Central memory CD4-positive, alpha-beta T cell (primary cell): ENCODE data around the gene PTPN4.
A peak's percentile ranks its signal among the peaks of the same experiment; 100 is the strongest.

Experiments
- DNase-seq: peaks from one replicate; pipeline ENCODE4 v3.0.0; 2022

Gene PTPN4

DNA sequence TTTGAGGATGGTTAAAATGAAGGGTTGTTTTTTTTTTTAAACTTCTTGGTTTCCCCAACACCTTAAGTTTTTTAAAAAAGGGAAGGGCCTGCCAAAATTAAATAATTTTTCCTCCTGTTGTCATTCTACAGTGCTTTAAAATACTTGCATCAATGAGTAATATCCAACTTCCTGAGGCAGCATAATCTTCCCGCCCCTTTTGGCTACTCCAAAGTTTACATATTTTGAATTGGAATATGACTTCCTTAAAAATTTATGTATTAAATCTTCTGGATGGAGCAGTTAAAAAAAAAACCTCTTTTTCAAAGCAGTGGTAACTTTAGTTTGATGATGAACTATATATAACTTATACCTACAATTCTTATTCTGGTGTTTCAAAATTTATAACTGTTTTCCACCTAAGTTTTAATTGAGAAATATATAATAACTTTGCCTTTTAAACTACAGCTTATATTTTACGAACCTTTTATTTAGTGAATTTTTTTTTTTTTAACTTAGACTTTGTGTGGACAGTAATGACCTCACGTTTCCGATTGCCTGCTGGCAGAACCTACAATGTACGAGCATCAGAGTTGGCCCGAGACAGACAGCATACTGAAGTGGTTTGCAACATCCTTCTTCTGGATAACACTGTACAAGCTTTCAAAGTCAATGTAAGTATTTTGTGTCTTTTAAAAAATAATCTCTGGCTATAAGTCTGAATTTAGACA, 49.8 kb downstream of the PTPN4 start:
- DNase-seq: no peak

DNA sequence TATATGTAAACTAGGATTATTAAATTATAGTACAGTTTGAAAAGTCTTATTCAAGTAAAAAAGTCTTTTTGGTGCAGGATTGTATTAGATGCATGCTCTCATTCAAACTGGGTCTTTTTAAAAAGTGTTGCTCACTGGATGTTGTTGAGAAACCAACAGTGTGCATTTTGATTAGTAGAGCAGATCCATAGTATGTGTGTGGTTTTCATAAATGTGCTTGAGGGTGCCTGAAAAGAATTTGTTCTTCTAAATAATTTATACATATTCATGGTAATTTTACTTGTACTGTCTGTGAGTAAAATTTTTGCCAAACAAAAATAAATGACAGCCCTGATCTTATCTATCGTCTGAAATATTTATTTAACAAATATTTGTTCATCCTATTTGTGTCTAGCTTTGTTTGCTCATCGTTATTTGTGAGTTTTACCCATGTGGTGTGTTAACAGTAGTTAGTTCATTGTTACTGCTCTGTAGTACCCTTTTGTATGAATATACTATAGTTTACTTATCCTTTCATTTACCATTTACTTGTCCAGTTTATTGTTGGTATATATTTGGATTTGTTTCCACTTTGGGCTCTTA, 50.4 kb downstream of the PTPN4 start:
- DNase-seq: no peak

DNA sequence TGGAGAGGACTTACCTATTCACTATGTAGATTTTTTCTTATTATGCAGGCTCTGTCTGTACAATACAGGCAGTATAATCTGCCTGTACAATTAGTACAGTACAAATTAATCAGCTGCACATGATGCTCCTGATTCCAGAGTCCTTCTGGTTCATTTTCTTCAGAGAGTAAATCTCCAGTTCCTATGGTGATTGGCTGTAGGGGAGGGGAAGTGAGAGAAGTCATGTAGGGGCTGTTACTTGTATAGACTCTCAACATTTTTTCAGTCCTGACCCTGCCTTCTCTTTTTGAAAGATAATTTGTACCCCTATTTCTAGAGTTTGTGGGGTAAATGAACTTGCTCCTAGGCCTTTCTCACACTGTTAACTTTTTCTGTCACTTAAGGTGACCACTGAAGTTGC, 54.5 kb downstream of the PTPN4 start:
- no peak for DNase-seq

DNA sequence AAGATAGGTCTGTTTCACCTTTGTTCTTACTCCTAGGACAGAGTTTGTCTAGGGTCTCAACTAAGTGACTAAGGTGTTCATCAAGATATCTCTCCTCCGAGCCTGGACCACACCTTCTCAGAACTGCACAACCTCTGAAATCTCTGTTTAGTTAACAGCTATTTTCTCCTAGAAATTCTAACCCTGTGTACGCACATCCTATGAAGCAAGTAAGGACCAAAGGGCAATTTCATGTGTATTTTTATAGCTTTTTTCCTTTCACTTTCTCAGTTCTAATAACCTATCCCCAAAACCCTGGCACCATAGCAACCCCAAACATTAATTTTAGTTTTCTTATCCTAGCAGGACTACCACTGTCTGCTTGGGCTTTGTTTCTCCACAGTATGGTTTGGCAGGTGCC, 59.1 kb downstream of the PTPN4 start:
- DNase-seq: no peak

DNA sequence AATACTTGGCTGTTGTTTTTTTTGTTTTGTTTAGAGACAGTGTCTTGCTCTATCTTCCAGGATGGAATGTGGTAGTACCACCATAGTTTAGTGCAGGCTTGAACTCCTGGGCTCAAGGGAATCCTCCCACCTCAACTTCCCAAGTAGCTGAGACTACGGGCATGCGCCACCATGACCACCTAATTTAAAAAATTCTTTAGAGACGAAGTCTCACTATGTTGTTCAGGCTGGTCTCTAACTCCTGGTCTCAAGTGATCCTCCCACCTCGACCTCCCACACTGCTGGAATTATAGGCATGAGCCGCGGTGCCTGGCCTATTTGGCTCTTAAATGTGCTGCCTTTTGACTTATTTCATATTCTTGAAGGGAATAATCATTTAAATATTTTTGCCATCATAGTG, 60.1 kb downstream of the PTPN4 start:
- DNase-seq: no peak

DNA sequence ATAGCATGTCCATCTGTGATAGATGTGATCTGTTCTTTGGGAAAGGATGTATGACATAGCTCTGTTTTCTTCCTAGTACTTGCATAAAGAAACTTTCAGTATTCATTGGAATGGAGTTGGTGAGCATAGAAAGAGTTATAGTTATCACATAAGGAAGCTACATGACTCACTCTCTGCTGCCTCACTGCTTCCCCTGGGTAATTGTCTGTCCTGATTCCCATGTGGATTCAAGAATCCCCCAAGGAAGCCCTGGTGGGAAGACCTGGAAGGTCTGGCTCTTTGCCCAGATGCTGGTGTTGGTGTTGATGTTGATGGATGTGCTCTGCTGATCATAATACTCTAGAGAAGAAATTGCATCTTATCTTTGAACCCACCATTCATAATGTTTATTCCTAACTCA, 60.6 kb downstream of the PTPN4 start:
- no peak for DNase-seq

DNA sequence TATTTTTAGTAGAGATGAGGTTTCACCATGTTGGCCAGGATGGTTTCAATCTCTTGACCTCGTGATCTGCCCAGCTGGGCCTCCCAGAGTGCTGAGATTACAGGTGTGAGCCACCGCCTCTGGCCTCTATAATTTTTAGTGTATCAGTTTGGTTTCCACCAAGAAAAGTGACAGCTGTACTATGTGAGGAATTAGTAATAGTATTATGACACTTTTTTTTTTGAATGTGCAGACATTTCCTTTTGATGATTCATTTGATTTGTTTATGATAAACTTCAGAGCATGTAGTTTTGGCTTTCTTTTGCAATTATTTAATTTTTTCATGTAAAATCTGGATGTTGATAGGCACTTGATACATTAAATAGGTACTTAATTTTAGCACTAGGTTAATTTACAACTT, 61.5 kb downstream of the PTPN4 start:
- DNase-seq: no peak

DNA sequence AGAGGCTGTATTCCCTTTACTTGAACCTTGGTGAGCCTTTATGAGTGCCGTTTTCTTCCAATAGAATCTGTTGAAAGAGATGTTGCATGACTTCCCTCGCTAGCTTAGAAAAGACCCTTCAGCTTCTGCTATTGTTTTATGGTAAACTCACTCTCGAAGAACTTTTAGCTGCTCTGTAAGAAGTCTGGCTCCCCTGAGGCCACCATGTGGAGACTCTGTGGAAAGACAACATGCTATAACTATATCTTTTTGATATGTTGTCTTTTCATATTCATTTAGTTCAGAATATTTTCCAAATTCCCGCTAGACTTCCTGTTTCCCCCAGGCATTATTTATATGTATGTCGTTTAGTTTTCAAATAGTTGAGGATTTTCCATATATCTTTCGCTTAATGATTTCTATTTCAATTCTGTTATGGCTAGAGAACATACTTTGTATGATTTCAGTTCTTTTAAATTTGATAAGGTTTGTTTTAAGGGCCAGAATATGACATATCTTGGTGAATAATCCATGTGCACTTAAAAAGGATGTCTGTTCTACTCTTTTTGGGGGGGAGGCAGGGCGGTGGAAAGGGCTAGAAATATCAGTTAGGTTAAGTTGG, 64.1 kb downstream of the PTPN4 start:
- peak; percentile 23 for DNase-seq

DNA sequence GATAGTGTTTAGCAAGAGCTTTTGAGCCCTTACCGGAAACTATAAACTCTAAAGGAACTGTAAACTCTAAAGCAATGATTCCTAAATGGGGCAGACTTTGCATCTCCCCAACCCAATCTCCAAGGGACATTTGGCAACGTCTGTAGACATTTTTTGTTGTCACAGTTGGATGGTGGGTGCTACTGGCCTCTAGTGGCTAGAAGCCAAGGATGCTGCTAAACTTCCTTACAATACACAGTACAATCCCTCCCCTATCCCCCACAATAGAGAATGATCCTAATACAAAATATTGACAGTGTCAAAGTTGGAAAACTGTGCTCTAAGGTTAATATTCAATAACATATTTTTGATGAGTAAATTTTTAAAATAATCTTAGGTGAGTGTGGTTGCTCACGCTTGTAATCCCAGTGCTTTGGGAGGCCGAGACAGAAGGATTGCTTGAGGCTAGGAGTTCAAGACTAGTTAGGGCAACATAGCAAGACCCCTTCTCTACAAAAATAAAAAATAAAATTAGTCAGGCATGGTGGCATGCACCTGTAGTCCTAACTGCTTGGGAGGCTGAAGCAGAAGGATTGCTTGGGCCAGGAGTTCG, 66.7 kb downstream of the PTPN4 start:
- DNase-seq: peak; percentile 32

DNA sequence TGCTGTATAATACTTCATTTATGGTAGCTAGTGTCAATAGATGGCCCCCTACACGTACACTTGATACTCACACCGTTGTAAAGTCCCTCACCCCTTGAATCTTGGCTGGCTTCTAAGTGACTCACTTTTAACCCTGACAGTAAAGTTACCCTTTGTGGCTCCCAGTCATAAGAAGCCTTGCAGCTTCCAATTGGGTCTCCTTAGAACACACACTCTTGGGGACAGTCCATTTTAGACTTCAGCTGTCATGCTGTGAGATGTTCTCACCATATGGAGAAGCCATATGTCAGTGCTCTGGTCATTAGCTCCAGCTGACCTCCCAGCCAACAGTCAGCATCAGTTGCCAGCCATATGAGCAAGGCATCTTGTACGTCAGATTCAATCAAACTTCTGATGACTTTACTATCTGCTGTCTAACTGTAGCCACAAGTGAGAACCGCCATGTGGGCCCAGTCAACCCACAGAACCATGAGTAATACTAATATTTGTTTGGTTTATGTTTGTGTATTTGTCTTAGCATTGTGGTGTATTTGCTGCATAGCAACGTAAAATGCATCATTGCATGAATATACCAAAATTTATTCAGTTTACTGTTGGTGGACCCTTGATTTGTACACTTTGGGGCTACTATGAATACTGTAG, 68.3 kb downstream of the PTPN4 start:
- no peak for DNase-seq

DNA sequence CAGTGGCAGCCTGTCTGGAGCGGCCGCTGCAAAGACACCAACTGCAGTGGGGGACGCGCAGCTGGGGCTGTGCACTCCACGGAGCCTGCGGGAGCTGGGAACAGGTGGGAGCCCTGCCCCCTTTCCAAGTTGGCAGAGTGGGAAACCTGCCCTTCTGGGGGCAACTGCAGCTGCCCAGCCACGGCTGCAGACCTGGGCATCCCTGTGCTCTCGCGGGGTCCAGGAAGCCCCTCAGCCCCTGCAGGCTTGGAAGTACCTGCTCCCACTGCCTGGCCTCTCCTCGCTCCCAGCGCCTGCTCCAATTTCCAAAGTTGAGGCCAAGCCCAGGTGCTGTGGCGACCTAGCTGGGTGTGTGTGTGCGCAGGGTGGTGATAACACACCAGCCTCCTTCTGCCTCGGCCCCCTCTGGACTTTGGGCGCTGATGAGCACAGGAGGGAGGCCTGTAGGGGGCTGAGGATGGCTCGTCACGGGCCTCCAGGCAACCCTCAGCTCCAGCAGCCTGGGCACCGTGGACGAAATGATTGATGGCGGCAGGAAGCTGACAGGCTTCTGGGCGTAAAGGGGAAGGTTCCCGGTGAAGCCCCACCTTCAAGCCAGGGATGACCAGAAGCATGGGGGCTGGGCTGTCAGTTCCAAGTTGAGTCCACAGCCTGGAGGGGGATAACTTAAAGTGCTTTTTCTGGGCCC, 76.9 kb downstream of the PTPN4 start:
- DNase-seq: no peak

DNA sequence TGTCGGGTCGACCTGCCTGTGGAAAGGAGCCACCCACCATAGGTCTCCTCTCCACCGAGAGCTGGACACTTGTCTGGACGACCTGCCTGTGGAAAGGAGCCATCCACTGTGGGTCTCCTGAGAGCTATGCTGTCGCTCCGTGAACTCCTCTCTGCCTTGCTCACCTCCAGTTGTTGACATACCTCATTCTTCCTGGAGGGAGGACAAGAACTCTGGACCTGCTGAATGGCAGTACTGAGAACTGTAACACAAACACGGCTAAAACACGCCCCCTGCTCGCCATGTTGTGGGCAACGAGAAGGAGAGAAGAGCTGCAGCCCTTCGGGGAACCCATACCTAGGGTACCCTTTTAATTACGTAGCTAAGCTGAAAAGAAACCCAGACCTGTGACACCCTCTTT, 77.6 kb downstream of the PTPN4 start:
- DNase-seq: no peak

DNA sequence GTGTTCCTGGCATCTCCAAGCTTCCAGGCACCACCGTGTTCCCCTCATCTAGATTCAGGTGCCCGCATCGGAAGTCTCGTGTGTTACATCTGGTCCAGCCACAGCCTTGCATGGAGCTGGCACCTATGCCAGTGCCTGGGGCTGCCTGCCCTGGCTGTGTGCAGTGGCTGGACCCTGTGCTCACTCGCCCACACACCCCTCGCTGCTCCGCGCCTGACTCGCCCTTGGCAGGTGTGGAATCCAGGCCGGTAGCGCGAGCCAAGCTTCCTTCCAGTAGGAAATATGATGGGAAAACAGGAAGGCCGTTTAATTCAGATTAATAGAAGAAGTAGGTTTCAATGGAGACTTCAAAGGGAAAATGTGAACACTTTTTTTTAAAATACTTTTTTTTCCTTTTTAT, 78.0 kb downstream of the PTPN4 start:
- DNase-seq: no peak

DNA sequence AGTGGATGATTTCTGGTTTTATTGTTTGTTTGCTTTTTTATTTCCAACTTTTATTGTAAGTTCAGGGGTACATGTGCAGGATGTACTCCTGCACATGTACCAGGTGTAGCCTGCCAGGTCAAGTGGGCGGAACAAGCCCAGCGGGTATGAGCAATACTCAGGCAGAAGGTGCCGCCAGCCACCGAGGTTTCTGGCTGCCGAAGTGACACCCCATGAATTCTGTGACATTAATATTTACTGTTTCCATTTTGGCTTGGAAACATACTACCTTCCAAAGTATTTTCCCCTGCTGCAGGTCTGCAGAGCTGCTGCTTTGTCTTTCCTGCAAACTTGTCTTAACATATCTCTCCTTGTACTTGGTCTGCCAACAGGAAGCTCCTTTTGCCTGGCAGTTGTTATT, 78.5 kb downstream of the PTPN4 start:
- no peak for DNase-seq

DNA sequence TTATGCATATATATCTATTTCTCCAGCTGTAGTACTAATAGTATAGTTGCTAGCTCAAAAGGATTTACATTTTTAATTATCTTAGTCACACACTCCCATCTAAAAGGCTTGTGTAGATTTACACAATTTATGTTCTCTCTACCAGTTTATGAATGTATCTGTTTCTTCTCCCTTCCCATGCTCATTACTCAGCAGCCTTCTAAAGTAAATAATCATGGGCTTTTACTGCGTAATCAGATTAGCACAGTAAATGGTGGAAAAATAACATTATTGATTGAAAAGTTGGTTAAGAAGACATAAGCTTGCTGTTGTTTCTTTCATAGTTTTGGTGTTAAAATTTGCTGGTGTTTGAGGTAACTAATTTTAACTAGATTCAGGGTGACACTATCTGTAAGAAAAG, 81.8 kb downstream of the PTPN4 start:
- no peak for DNase-seq

DNA sequence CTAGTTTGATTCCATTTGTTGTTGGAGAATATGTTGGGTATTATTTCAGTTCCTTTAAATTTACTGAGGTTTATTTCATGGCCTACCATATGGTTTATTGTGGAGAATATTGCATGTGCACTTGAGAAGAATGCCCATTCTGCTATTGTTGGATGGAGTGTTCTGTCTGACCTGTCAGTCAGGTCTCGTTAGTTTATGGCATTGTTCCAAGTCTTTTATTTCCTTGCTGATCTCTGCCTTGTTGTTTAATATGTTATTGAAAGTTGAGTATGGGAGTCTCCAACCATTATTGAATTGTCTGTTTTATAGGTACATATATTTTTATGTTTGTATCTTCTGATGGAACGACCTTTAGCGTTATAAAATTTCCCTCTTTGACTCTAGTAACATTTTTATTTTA, 86.3 kb downstream of the PTPN4 start:
- no peak for DNase-seq

DNA sequence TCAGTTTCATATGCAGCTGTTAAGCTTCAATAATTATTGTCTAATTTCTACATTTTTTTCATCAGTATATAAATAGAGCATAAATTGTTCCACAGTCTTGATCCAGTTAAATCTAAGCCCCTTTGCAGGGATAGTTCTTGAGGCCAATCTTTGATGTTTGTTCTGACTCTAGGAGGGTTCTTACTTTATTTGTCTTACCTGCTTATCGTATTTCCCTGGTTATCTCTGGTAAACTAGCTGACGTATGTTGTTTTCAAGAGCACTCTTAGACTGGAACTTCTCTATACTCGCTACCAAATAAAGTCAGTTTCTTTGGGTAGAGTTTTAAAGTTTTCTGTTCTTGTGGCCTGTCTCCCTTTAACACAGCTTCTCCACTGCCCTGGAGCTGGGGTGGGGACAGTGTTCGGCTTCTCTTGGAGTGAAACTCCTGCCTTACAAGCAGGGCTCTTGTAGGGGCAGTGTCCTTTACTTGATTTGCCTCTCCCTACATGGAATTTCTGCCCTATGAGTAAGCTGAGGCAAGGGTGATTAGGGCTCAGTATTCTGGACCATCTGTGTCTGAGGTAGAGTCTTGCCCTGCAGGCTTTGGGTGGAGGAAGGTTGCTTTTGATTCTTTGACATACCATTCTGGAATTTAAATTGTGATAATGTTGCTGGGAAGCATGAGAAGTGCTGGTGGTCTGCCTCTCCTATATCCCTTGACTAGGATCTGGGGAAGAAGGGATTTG, 90.3 kb downstream of the PTPN4 start:
- no peak for DNase-seq

DNA sequence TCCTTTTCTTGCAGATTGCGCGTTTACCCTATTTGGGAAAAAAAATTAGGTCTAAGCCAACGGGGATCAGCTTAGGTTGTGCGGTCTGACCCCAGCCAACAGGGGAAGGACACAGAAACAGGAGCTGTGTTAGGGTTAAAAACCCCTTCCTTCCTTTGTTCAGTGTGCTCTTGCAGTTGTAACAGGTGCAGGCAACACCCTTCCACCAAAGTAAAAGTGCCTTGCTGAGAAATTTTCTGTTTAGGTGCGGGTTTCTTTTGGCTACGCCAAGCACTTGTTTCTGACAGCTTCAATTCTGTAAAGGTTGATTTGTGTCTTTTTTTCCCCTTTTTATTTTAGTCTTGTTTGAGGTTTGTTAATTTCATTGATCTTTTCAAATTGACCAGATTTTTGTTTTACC, 92.5 kb downstream of the PTPN4 start:
- no peak for DNase-seq

DNA sequence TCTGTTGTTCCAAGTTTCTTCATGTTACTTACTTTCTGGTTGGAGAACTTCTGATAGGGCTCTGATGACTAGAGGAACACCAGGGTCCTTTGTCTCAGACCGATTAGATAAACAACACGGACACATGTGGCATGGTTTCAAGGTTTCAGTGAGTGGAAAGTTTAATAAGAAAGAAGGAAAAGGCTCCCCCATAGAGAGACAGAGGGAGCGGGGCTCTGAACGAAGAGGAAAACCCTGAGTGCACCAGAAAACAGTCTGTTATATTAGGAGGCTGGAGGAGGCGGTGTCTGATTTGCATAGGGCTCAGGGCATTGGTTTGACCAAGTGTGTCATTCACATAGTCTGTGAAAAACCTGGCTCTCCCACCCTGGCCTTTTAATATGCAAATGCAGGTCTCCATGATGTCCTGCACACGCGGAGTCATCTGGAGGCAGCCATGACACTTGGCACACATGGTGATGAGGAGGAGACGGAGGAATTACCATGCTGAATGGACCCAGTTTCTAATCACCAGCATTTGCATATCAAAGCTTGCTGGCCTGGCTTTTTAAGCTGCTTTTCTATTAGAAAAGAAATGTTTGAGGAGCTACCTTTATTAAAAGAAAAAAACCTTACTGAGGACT, 94.2 kb downstream of the PTPN4 start:
- no peak for DNase-seq

DNA sequence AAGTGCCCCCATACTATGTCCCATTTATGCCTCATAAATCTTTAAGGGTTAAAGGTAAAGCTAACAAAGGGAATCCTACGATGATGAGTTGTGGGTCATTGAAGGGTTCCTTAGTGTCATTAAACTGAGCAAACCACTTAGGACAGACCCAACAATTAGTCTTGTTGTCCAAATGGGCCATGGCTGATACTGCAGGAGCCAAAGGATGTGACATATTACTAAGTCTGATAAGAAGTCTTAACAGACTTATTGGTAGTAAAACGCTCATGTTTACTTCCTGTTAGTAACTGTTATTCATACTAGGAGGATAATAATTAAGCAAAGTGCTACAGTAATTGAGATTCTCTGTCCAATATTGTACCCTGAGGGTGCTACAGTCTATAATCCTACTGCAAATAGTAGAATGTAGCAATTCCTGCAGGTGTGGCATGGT, 96.8 kb downstream of the PTPN4 start:
- no peak for DNase-seq

DNA sequence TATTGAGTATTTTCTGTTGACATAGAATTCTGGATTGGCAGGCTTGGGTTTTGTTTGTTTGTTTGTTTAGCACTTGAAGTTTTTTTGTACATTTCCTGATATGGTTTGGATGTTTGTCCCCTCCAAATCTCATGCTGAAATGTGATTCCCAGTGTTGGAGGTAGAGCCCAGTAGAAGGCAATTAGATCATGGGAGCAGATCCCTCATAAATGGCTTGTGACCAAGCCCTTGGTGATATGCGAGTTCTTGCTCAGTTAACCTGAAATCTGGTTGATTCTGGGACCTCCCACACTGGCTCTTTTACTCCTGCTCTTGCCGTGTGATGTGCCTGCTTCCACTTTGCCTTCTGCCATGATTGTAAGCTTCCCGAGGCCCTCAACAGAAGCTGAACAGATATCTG, 98.0 kb downstream of the PTPN4 start:
- no peak for DNase-seq

DNA sequence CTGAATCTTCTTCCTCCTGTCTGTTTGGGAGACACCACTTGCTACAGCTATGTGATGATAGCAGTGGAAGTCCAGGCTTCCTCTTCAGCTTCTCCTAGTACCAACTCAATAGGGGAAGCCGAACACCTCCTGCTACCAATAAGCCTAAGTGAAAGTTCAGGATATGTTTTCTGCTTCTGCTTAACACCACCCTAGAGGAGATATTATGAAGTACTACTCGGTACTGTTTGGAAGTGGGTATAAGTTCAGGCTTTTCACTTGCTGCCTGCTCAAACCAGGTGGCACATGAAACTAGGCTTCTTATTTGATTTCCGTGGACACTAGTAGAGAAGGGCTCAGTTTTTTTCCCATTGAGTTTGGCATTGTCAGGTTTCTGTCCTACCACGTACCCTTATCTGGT, 99.8 kb downstream of the PTPN4 start:
- no peak for DNase-seq
